DOHH2 (cell line): Measurements from ENCODE around the gene ANTXR1.

Experiments used
- H3F3A ChIP-seq: fragments of 200-600 bp; sonication (generic), shearing (Covaris generic); 2 replicates; pipeline ENCODE4 v1.6.0; 2016; ENCODE audit warnings: antibody characterized with exemption, mild to moderate bottlenecking; ENCODE audit not compliant: control insufficient read depth, insufficient read depth
- H3K27ac ChIP-seq: fragments of 200-600 bp; sonication (generic); 2 replicates; pipeline ENCODE4 v1.5.1; 2014; ENCODE audit warnings: low read depth, mild to moderate bottlenecking, low read length, moderate library complexity
- H3K27me3 ChIP-seq: fragments of 200-600 bp; sonication (generic); 2 replicates; pipeline ENCODE4 v1.6.1; 2014; ENCODE audit warnings: mild to moderate bottlenecking, low read length, mixed read lengths; ENCODE audit not compliant: control insufficient read depth
- H3K36me3 ChIP-seq: fragments of 200-600 bp; sonication (generic); 2 replicates; pipeline ENCODE4 v1.6.1; 2014; ENCODE audit warnings: mild to moderate bottlenecking, low read length, moderate library complexity, mixed read lengths; ENCODE audit not compliant: control insufficient read depth
- H3K4me1 ChIP-seq: fragments of 200-600 bp; sonication (generic); 2 replicates; pipeline ENCODE4 v1.6.1; 2014; ENCODE audit warnings: mild to moderate bottlenecking, low read length, mixed read lengths; ENCODE audit not compliant: control insufficient read depth
- H3K4me2 ChIP-seq: fragments of 200-600 bp; sonication (generic); 2 replicates; pipeline ENCODE4 v1.6.0; 2014; ENCODE audit warnings: mild to moderate bottlenecking, low read length, moderate library complexity
- H3K4me3 ChIP-seq: fragments of 200-600 bp; sonication (generic); 2 replicates; pipeline ENCODE4 v1.5.1; 2014; ENCODE audit warnings: mild to moderate bottlenecking, low read length, mixed read lengths
- H3K79me2 ChIP-seq: fragments of 200-600 bp; sonication (generic); 2 replicates; pipeline ENCODE4 v1.6.1; 2014; ENCODE audit warnings: mild to moderate bottlenecking, low read length, mixed read lengths; ENCODE audit not compliant: control insufficient read depth
- H3K9me2 ChIP-seq: fragments of 200-600 bp; sonication (generic); replicated peaks from 2 replicates; pipeline ENCODE4 v1.6.1; 2014; ENCODE audit warnings: mild to moderate bottlenecking, low read length, mixed read lengths; ENCODE audit not compliant: control insufficient read depth
- H3K9me3 ChIP-seq: fragments of 200-600 bp; sonication (generic); 2 replicates; pipeline ENCODE4 v1.6.1; 2014; ENCODE audit warnings: antibody characterized with exemption, low read length, mixed read lengths; ENCODE audit not compliant: control insufficient read depth, insufficient read depth
- H4K20me1 ChIP-seq: fragments of 200-600 bp; sonication (generic); 2 replicates; pipeline ENCODE4 v1.6.0; 2014; ENCODE audit warnings: low read depth, mild to moderate bottlenecking, antibody characterized with exemption, low read length, moderate library complexity; ENCODE audit not compliant: control insufficient read depth, insufficient read depth
- EZH2phosphoT487 ChIP-seq: fragments of 200-600 bp; sonication (generic); IDR thresholded peaks from 2 replicates; pipeline ENCODE4 v1.6.1; 2017; ENCODE audit warnings: borderline replicate concordance, mild to moderate bottlenecking, antibody characterized with exemption, low read length, moderate library complexity, mixed read lengths
- TF ChIP-seq, protein P1 (sequence below): fragments of 200-600 bp; sonication (generic); IDR thresholded peaks from one replicate; pipeline ENCODE4 v1.5.1; 2014; ENCODE audit warnings: antibody characterized with exemption, mild to moderate bottlenecking, low read depth, low read length; ENCODE audit not compliant: poor library complexity, severe bottlenecking

ANTXR1 gene

DNA sequence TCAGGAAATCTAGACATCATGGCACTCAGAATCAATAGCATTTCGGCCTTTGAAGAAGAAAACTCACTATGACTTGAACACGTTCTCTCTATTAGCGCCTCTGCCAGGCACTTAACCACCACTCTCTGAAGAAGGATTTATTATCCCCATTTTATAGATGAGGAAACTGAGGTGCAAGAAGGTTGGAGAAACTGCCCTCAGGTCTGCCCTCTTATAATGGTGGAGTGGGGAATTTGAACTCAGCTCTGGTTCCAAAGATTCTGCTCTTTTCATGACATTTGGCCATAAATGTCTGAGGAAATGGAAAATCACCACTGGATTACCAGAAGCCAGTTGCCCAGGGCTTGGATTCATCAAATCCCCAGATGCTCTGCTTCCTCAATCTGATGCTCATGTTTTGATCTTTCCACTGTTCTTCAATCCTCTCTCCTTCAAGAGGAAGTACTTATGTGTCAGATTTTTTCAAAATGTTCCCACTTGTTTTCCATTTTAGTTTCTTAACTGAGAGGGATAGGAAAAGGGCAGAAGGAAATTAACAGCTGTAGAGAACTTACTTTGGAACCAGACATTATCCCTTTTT lies 68.1 kb downstream of the ANTXR1 start:
- H3K4me2 ChIP-seq, result no peak overlapping the region
- no peaks in the 10 kb centered on the region for H3K9me3 ChIP-seq
- H3K4me3 ChIP-seq, result no peak overlapping the region
- H3K27me3 ChIP-seq, result no peaks in the 10 kb centered on the region; the same call in 1 of the 2 replicates
- no peak for TF ChIP-seq EZH2phosphoT487
- TF ChIP-seq, protein P1, sequence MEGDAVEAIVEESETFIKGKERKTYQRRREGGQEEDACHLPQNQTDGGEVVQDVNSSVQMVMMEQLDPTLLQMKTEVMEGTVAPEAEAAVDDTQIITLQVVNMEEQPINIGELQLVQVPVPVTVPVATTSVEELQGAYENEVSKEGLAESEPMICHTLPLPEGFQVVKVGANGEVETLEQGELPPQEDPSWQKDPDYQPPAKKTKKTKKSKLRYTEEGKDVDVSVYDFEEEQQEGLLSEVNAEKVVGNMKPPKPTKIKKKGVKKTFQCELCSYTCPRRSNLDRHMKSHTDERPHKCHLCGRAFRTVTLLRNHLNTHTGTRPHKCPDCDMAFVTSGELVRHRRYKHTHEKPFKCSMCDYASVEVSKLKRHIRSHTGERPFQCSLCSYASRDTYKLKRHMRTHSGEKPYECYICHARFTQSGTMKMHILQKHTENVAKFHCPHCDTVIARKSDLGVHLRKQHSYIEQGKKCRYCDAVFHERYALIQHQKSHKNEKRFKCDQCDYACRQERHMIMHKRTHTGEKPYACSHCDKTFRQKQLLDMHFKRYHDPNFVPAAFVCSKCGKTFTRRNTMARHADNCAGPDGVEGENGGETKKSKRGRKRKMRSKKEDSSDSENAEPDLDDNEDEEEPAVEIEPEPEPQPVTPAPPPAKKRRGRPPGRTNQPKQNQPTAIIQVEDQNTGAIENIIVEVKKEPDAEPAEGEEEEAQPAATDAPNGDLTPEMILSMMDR, result no peak
- H3K4me1 ChIP-seq, result no peaks in the 10 kb centered on the region
- no peak overlapping the region for H3K27ac ChIP-seq
- H4K20me1 ChIP-seq, result no peaks in the 10 kb centered on the region
- no peaks in the 10 kb centered on the region for H3K79me2 ChIP-seq
- H3K36me3 ChIP-seq, result no peaks in the 10 kb centered on the region
- H3K9me2 ChIP-seq, result no peaks in the 10 kb centered on the region
- no peaks in the 10 kb centered on the region for H3F3A ChIP-seq

DNA sequence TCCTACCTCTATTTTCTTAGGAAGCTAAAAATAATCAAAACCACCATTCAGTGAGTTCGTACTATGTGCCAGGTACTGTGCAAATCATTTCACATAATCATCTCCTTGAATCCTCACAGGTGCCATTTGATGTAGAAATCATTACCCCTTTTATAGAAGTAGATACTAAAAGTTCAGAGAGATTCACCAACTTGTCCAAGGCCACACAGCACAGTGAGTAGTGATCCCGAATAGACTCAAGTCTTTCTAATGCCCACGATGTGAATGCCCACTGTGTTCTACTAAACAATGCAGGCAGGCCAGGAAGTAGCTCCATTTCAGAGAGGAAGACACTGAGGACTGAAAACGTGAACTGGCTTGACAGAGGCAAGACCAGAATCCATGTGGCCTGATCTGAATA lies 68.8 kb downstream of the ANTXR1 start:
- no peak overlapping the region for H3K4me3 ChIP-seq
- H3K9me3 ChIP-seq, result no peaks in the 10 kb centered on the region
- H3K4me2 ChIP-seq, result no peak overlapping the region
- no peaks in the 10 kb centered on the region for H3K4me1 ChIP-seq
- H3K27ac ChIP-seq, result no peak overlapping the region
- no peak for TF ChIP-seq EZH2phosphoT487
- TF ChIP-seq, protein P1, result no peak
- H3K79me2 ChIP-seq, result no peaks in the 10 kb centered on the region
- H3K9me2 ChIP-seq, result no peaks in the 10 kb centered on the region
- H3K27me3 ChIP-seq, result no peaks in the 10 kb centered on the region; the same call in 1 of the 2 replicates
- no peaks in the 10 kb centered on the region for H3F3A ChIP-seq
- H3K36me3 ChIP-seq, result no peaks in the 10 kb centered on the region
- no peaks in the 10 kb centered on the region for H4K20me1 ChIP-seq

DNA sequence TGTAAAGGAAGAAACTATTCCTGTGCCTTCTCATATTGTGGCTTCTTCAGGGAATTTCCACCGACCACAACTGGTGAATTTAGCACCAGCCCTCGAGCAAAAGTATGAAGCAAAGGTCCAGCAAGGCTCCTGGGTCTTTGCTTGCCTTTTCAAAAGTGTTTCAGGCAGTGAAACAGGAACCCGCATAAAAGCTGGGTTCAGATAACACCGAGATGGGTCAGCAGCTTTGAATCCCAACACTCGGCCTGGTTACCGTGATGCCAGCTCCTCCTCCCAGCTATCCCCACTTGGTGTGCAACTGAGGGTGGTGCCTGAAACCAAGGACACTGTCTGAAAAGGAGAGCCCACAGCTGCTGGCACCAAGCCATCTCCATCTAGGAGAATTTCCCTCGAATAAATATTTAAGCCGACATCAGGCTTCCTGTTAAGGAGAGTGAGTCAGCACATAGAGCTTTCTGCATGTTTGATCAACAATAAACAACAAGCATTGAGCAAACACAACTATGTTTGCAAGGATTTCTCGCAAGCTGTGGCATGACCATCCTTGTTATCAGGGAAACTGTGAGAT lies 69.5 kb downstream of the ANTXR1 start:
- no peaks in the 10 kb centered on the region for H3K4me1 ChIP-seq
- H3K4me3 ChIP-seq, result no peak overlapping the region
- no peaks in the 10 kb centered on the region for H3K9me3 ChIP-seq
- no peak overlapping the region for H3K27ac ChIP-seq
- H3K9me2 ChIP-seq, result no peaks in the 10 kb centered on the region
- H3K27me3 ChIP-seq, result no peaks in the 10 kb centered on the region; the same call in 1 of the 2 replicates
- no peak for TF ChIP-seq EZH2phosphoT487
- TF ChIP-seq, protein P1, result no peak
- no peaks in the 10 kb centered on the region for H3K79me2 ChIP-seq
- H3K36me3 ChIP-seq, result no peaks in the 10 kb centered on the region
- no peak overlapping the region for H3K4me2 ChIP-seq
- no peaks in the 10 kb centered on the region for H4K20me1 ChIP-seq
- no peaks in the 10 kb centered on the region for H3F3A ChIP-seq
